ENCODE data around the gene CENPP.

DNA sequence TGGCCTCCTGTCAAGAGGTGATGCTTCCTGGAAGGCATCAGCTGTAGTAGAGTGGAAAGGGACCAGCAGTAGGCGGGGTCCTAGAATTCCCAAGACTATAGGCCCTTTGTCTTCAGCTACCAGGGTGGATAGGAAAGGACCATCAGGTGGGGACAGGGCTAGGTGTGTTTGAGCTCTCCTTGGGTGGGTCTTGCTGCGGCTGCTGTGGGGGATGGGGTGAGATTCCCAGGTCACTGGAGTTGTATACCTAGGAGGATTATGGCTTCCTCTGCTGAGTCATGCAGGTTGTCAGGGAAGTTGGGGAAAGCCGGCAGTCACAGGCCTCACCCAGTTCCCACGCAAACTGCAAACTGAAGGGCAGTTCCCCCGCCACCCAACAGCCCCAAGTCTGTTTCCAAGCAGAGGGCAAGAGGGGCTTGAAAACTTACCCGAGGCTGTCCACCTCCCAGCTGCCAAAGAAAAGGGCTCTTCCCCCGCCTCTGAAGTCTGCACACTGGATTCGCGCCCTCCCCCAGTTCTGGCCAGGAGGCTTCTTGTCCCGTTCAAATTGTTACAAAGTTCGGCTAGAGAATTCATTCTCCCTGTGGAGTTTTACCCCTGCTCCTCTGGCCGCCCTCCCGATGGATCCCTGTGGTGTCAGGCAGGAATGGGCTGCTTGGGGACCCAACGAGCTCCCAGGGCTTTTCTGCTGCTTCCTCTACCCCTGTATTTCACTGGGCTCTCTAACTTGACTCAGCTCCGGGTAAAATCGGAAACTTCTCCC is 233.0 kb downstream of the CENPP start:
- TF ChIP-seq, protein P1, sequence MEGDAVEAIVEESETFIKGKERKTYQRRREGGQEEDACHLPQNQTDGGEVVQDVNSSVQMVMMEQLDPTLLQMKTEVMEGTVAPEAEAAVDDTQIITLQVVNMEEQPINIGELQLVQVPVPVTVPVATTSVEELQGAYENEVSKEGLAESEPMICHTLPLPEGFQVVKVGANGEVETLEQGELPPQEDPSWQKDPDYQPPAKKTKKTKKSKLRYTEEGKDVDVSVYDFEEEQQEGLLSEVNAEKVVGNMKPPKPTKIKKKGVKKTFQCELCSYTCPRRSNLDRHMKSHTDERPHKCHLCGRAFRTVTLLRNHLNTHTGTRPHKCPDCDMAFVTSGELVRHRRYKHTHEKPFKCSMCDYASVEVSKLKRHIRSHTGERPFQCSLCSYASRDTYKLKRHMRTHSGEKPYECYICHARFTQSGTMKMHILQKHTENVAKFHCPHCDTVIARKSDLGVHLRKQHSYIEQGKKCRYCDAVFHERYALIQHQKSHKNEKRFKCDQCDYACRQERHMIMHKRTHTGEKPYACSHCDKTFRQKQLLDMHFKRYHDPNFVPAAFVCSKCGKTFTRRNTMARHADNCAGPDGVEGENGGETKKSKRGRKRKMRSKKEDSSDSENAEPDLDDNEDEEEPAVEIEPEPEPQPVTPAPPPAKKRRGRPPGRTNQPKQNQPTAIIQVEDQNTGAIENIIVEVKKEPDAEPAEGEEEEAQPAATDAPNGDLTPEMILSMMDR (IDR thresholded peaks at IDR 0.05): no peak
- TF ChIP-seq POLR2AphosphoS5 (IDR thresholded peaks at IDR 0.05): no peak
- TF ChIP-seq POLR2A (IDR thresholded peaks at IDR 0.05): no peak
- no peak for TF ChIP-seq EP300 (IDR thresholded peaks at IDR 0.05; ENCODE audit: low read depth)

Data from transverse colon (tissue), 4 donors.